Right lobe of liver (tissue), 6 donors: Measurements from ENCODE around the gene BOD1. TPM values are rescaled to one million over a fixed set of nuclear protein-coding genes. Genes with fewer than 3 reads are reported as not detected.

ENCODE experiments used
- ATAC-seq, 4 donors: fragments of 200-7000 bp; cut with Tn5 transposase; one replicate each; pipeline ENCODE4 v1.9.1; 2020; ENCODE audit warnings: mild to moderate bottlenecking in 4 of 4, moderate library complexity in 4 of 4
- DNase-seq, 3 donors: peaks; one replicate each; pipeline ENCODE4 v3.0.0-alpha.2; 2020
- H3K27ac ChIP-seq, 3 donors: fragments of 200-600 bp; one replicate each; pipeline ENCODE4 v1.8.0; 2022
- H3K27me3 ChIP-seq, 2 donors: fragments of 200-600 bp; one replicate each; pipeline ENCODE4 v1.8.0; 2022
- H3K36me3 ChIP-seq, 4 donors: fragments of 200-600 bp; sonication (generic) in 1 of 4; one replicate each; pipeline versions ENCODE4 v1.5.1 to v1.8.0; 2017 to 2022; ENCODE audit warnings: control low read depth in 1 of 4
- H3K4me1 ChIP-seq, 4 donors: fragments of 200-600 bp; sonication (generic) in 1 of 4; one replicate each; pipeline versions ENCODE4 v1.5.1 to v1.8.0; 2017 to 2022; ENCODE audit warnings: control low read depth in 1 of 4
- H3K4me3 ChIP-seq, 3 donors: fragments of 200-600 bp; one replicate each; pipeline ENCODE4 v1.8.0; 2022
- H3K9me3 ChIP-seq, 4 donors: fragments of 200-600 bp; sonication (generic) in 1 of 4; one replicate each; pipeline versions ENCODE4 v1.5.1 to v1.8.0; 2017 to 2022; ENCODE audit warnings: control low read depth in 1 of 4
- POLR2A ChIP-seq: fragments of 450-650 bp; IDR thresholded peaks from one replicate; pipeline ENCODE4 v1.6.1; 2017; ENCODE audit warnings: antibody characterized with exemption, mild to moderate bottlenecking
- WGBS: methylation state at CpG from one replicate; pipeline ENCODE4 v1.1.6; 2018; ENCODE audit warnings: low coverage, low lambda C conversion rate; ENCODE audit not compliant: insufficient coverage; ENCODE audit errors: missing lambda C conversion rate; 5-methylcytosine and 5-hydroxymethylcytosine counted together
- intact Hi-C, 2 donors: fragments of 100-400 bp; cut with DNase I; formaldehyde crosslinking; loops; one replicate each; pipeline versions ENCODE4 v1.11.2 to v1.14.1; 2022
- total RNA-seq, 6 experiments: library from RNA; depleted of rRNA in 2 of 6; stranded (reverse); fragments of >200 nt in 2 of 6; fragmentation: NEBNext Ultra II Directional in 3 of 6; extraction: Animal tissue kit (Norgen Biotek cat#: 25700) in 3 of 6; gene quantifications; one replicate each; pipeline versions ENCODE4 v1.1.0 to v1.2.4, GENCODE V29; 2016 to 2023
- TF ChIP-seq, protein P1 (sequence below), 4 donors: fragments of 200-600 bp in 3 of 4; fragments of 450-650 bp in 1 of 4; IDR thresholded peaks; one replicate each; pipeline versions ENCODE4 v1.5.1 to v1.8.0; 2016 to 2022; ENCODE audit warnings: antibody characterized with exemption in 4 of 4, mild to moderate bottlenecking in 2 of 4
- donor health status: DM: no; HTN: yes; CAD: no.
- donor health status: DM: no; HTN: no; CAD: no.
- donor health status: DM: no; HTN: no; CAD: no.
- donor health status: DM: no; HTN: yes; CAD: no.
- donor health status: DM: no; HTN: yes; CAD: no.

The BOD1 gene
- total RNA-seq, 6 experiments from 2014 or later = 15.3 to 24.3 (median 19.2) TPM

GRCh38 chr5:173620784-173621183 is 4.3 kb upstream of the BOD1 start:
- no peaks in the 10 kb centered on the region for H3K27me3 ChIP-seq
- TF ChIP-seq, protein P1, sequence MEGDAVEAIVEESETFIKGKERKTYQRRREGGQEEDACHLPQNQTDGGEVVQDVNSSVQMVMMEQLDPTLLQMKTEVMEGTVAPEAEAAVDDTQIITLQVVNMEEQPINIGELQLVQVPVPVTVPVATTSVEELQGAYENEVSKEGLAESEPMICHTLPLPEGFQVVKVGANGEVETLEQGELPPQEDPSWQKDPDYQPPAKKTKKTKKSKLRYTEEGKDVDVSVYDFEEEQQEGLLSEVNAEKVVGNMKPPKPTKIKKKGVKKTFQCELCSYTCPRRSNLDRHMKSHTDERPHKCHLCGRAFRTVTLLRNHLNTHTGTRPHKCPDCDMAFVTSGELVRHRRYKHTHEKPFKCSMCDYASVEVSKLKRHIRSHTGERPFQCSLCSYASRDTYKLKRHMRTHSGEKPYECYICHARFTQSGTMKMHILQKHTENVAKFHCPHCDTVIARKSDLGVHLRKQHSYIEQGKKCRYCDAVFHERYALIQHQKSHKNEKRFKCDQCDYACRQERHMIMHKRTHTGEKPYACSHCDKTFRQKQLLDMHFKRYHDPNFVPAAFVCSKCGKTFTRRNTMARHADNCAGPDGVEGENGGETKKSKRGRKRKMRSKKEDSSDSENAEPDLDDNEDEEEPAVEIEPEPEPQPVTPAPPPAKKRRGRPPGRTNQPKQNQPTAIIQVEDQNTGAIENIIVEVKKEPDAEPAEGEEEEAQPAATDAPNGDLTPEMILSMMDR (IDR thresholded peaks at IDR 0.05) = no peak
- TF ChIP-seq POLR2A = no peak
- no peak overlapping the region for H3K27ac ChIP-seq
- peaks cover 0 to 8% (median 3%) of the 10 kb centered on the region in 4 donors for H3K4me1 ChIP-seq
- ATAC-seq (no peak), DNase-seq (no peak)
- H3K36me3 ChIP-seq = no peaks in the 10 kb centered on the region
- 72% methylated on average over 3 of the region's 3 CpGs for WGBS
- no peaks in the 10 kb centered on the region for H3K9me3 ChIP-seq
- no peak overlapping the region for H3K4me3 ChIP-seq
- intact Hi-C loops = loop anchor here (5.0 to 10.0 kb wide), 2 partner anchors 204 to 352 kb away; no protein-coding TSS in a partner anchor

- Histone ChIP-seq H3K9me3 (no peaks in the 10 kb centered on the region), H3K36me3 (no peaks in the 10 kb centered on the region), H3K4me1 (peaks cover 0 to 24% (median 12%) of the 10 kb centered on the region in 4 donors), H3K27ac (no peak overlapping the region), H3K27me3 (no peaks in the 10 kb centered on the region), H3K4me3 (no peak overlapping the region)
- 8% methylated on average over 7 of the region's 7 CpGs for WGBS
- TF ChIP-seq, protein P1 (IDR thresholded peaks at IDR 0.05) = peak; percentile 70 to 95 (median 75)
- no peak for TF ChIP-seq POLR2A
- intact Hi-C loops = loop anchor here (5.0 to 10.0 kb wide), 2 partner anchors 363 to 696 kb away; no protein-coding TSS in a partner anchor
- ATAC-seq (peak in 3 of 4 donors; percentile 19 to 31 (median 28)), DNase-seq (no peak)
Observed at GRCh38 chr5:173618927-173619519, 2.6 kb upstream of the BOD1 start.

GRCh38 chr5:173615884-173616576 is 420 bp downstream of the BOD1 start:
- no peaks in the 10 kb centered on the region for H3K27me3 ChIP-seq
- TF ChIP-seq, protein P1 (IDR thresholded peaks at IDR 0.05) = peak; percentile 51 to 65 (median 58)
- peak; percentile 26 for TF ChIP-seq POLR2A
- H3K9me3 ChIP-seq = no peaks in the 10 kb centered on the region
- DNase-seq (peak in 2 of 3 donors; percentile 61 to 62), ATAC-seq (peak; percentile 49 to 70 (median 60))
- H3K4me3 ChIP-seq = peak overlapping the region; percentile 87 to 96 (median 94)
- 0% methylated on average over 36 of the region's 55 CpGs for WGBS
- intact Hi-C loops = loop anchor here (5.0 to 10.0 kb wide), 2 partner anchors 366 to 699 kb away; no protein-coding TSS in a partner anchor
- peak overlapping the region; percentile 85 to 89 (median 86) for H3K27ac ChIP-seq
- H3K36me3 ChIP-seq = peaks cover 0 to 14% (median 1%) of the 10 kb centered on the region in 4 donors
- H3K4me1 ChIP-seq = peaks cover 0 to 24% (median 12%) of the 10 kb centered on the region in 4 donors

DNA sequence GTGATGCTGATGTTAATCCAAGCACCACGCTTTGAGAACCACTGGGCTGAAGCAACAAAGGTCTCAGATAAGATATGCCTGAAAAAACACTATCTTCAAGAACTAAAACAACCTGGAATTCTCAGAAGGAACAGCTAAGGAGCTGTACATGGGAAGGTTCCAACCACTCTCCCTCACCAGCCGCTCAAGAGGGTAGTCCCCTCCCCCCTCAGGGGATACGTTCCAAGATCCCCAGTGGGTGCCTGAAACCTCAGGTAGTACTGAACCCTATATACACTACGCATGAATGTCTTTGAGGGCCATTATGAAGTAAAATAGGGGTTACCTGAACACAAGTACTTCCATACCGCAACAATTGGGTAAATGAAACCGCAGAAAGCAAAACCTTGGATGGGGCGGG is 1.9 kb downstream of the BOD1 start:
- intact Hi-C loops = loop anchor here in 1 of 2 donors (10.0 kb wide), 1 partner anchor 700 kb away; no protein-coding TSS in a partner anchor
- H3K4me3 ChIP-seq = no peak overlapping the region
- DNase-seq = no peak
- H3K27ac ChIP-seq = no peak overlapping the region
- H3K9me3 ChIP-seq = no peaks in the 10 kb centered on the region
- H3K27me3 ChIP-seq = no peaks in the 10 kb centered on the region
- peaks cover 0 to 24% (median 12%) of the 10 kb centered on the region in 4 donors for H3K4me1 ChIP-seq
- TF ChIP-seq, protein P1 (IDR thresholded peaks at IDR 0.05) = no peak
- no peak for TF ChIP-seq POLR2A
- ATAC-seq = no peak
- WGBS = 87% methylated on average over 7 of the region's 7 CpGs
- H3K36me3 ChIP-seq = peaks cover 0 to 16% (median 1%) of the 10 kb centered on the region in 4 donors
